ENCODE data around the gene UROC1. TPM values are rescaled to one million over a fixed set of nuclear protein-coding genes. Genes with fewer than 3 reads are reported as not detected.

UROC1 gene
- total and polyA plus RNA-seq, 2 of the 13 experiments (the other 11 are each of a cell fraction or from before 2014, with no cell fraction given): 0.71 to 1.3 TPM

GRCh38 chr3:126522363-126522788, 4.8 kb upstream of the UROC1 start (continued):
- peak; percentile 26; the same call in 1 of the 2 replicates for TF ChIP-seq SAP130 (CRISPR knock-in tag; IDR thresholded peaks at IDR 0.05; ENCODE audit: low read depth)
- 0 out of 2 replicates have a peak, but pooled peaks have one; percentile 34 for TF ChIP-seq ZNF331 (CRISPR knock-in tag; IDR thresholded peaks at IDR 0.05)
- TF ChIP-seq REST (IDR thresholded peaks at IDR 0.05; ENCODE audit: borderline replicate concordance in 1 of 2, low read depth in 1 of 2, low read length in 2 of 2): no peak
- no peak for TF ChIP-seq NR2F6 (IDR thresholded peaks at IDR 0.05)
- 0 out of 2 replicates have a peak, but pooled peaks have one; percentile 10 for TF ChIP-seq NR2F6 (CRISPR knock-in tag; IDR thresholded peaks at IDR 0.05)
- 0 out of 2 replicates have a peak, but pooled peaks have one; percentile 9 for TF ChIP-seq PPARG (CRISPR knock-in tag; conservative IDR thresholded peaks at IDR 0.05)
- peak; percentile 33 to 47; a peak in 2 of 4 replicates for TF ChIP-seq HMGXB4 (CRISPR knock-in tag; IDR thresholded peaks at IDR 0.05; ENCODE audit: borderline replicate concordance in 1 of 2, low read depth in 1 of 2)
- peak; percentile 45; the same call in 1 of the 2 replicates for TF ChIP-seq ZNF143 (CRISPR knock-in tag; IDR thresholded peaks at IDR 0.05)
- no peak for TF ChIP-seq SOX6 (IDR thresholded peaks at IDR 0.05)
- peak; percentile 28; the same call in 1 of the 2 replicates for TF ChIP-seq SOX6 (CRISPR knock-in tag; IDR thresholded peaks at IDR 0.05)
- TF ChIP-seq XRCC5 (optimal IDR thresholded peaks at IDR 0.05; ENCODE audit: low read length): peak; percentile 40
- no peak for TF ChIP-seq ZNF749 (CRISPR knock-in tag; IDR thresholded peaks at IDR 0.05; ENCODE audit: borderline replicate concordance)
- TF ChIP-seq TARDBP (CRISPR knock-in tag; IDR thresholded peaks at IDR 0.05): 0 out of 2 replicates have a peak, but pooled peaks have one; percentile 58
- peak; percentile 30; the same call in 1 of the 2 replicates for TF ChIP-seq RXRB (CRISPR knock-in tag; IDR thresholded peaks at IDR 0.05; ENCODE audit: borderline replicate concordance)
- peak; percentile 43; the same call in 1 of the 2 replicates for TF ChIP-seq ZNF687 (CRISPR knock-in tag; IDR thresholded peaks at IDR 0.05)
- TF ChIP-seq LCORL (IDR thresholded peaks at IDR 0.05): no peak
- TF ChIP-seq LCORL (CRISPR knock-in tag; IDR thresholded peaks at IDR 0.05): peak; percentile 69; the same call in 1 of the 2 replicates
- 0 out of 2 replicates have a peak, but pooled peaks have one; percentile 10 for TF ChIP-seq FOXP4 (CRISPR knock-in tag; IDR thresholded peaks at IDR 0.05)
- no peak for TF ChIP-seq ZNF33A (CRISPR knock-in tag; IDR thresholded peaks at IDR 0.05; ENCODE audit: borderline replicate concordance)
